ENCODE results near the gene RO60. TPM values are rescaled to one million over a fixed set of nuclear protein-coding genes. Genes with fewer than 3 reads are reported as not detected.
"Not testable (repeated sequence)": the region's sequence is repeated elsewhere in the genome, so short reads cannot be mapped to it uniquely, and the experiment has no call there.

Gene RO60
- polyA plus RNA-seq (ENCODE audit: low read depth in 6 of 6), result 100 to 1,000 TPM in 3 of 6 donors, 10 to 100 TPM in 3; 85.3 to 118 (median 102) TPM

- DNase-seq (peak; percentile 91), ATAC-seq (ENCODE audit: low read depth in 2 of 2) (peak; percentile 93 to 94)
- Mint-ChIP-seq H3K9me3 (no peaks in the 10 kb centered on the region), H3K36me3 (no peaks in the 10 kb centered on the region), H3K4me1 (peaks cover 39 to 44% (median 43%) of the 10 kb centered on the region in 3 donors), H3K4me3 (peak within 1 kb of the TSS; percentile 86 to 100 (median 96)), H3K27ac (peak within 1 kb of the TSS; percentile 95 to 99 (median 98)), H3K27me3 (no peaks in the 10 kb centered on the region)
These were observed at the start of gene RO60, which contains the start of gene UCHL5 for GRCh38 chr1:193059282-193060114. RO60 (plus strand) TSS chr1:193059612; CDS start chr1:193069055, 9,443 bp downstream. UCHL5 (minus strand) TSS chr1:193059360; CDS start chr1:193059260, 100 bp downstream.

GRCh38 chr1:193011406-193011805 is 48.0 kb upstream of the RO60 start:
- DNase-seq (no peak), ATAC-seq (ENCODE audit: low read depth in 2 of 2) (no peak)
- H3K27ac Mint-ChIP-seq, result peak overlapping the region in 1 of 6 donors; percentile 12
- peaks cover 0 to 2% (median 0%) of the 10 kb centered on the region in 7 donors for H3K9me3 Mint-ChIP-seq
- no peaks in the 10 kb centered on the region for H3K4me1 Mint-ChIP-seq
- H3K4me3 Mint-ChIP-seq, result no peak overlapping the region
- no peaks in the 10 kb centered on the region for H3K27me3 Mint-ChIP-seq
- no peaks in the 10 kb centered on the region for H3K36me3 Mint-ChIP-seq

- H3K9me3 Mint-ChIP-seq, result no peaks in the 10 kb centered on the region
- no peaks in the 10 kb centered on the region for H3K4me1 Mint-ChIP-seq
- H3K27ac Mint-ChIP-seq, result no peak overlapping the region
- DNase-seq (no peak), ATAC-seq (ENCODE audit: low read depth in 2 of 2) (no peak)
- no peaks in the 10 kb centered on the region for H3K27me3 Mint-ChIP-seq
- no peaks in the 10 kb centered on the region for H3K36me3 Mint-ChIP-seq
- no peak overlapping the region for H3K4me3 Mint-ChIP-seq
These were observed 46.4 kb upstream of the RO60 start for GRCh38 chr1:193013005-193013404.

GRCh38 chr1:193013707-193014106 is 45.7 kb upstream of the RO60 start:
- no peak for ATAC-seq (ENCODE audit: low read depth in 2 of 2)
- Mint-ChIP-seq H3K36me3 (no peaks in the 10 kb centered on the region), H3K4me3 (no peak overlapping the region)

GRCh38 chr1:193014400-193014799 is 45.0 kb upstream of the RO60 start:
- no peaks in the 10 kb centered on the region for H3K36me3 Mint-ChIP-seq
- H3K27me3 Mint-ChIP-seq, result no peaks in the 10 kb centered on the region
- ATAC-seq (ENCODE audit: low read depth in 2 of 2) (no peak), DNase-seq (no peak)
- H3K4me1 Mint-ChIP-seq, result no peaks in the 10 kb centered on the region
- H3K9me3 Mint-ChIP-seq, result no peaks in the 10 kb centered on the region
- H3K27ac Mint-ChIP-seq, result peak overlapping the region in 1 of 6 donors; percentile 58
- no peak overlapping the region for H3K4me3 Mint-ChIP-seq

More at GRCh38 chr1:193013707-193014106, 45.7 kb upstream of the RO60 start:
- DNase-seq, result no peak
- Mint-ChIP-seq H3K9me3 (no peaks in the 10 kb centered on the region), H3K27ac (no peak overlapping the region), H3K4me1 (no peaks in the 10 kb centered on the region), H3K27me3 (no peaks in the 10 kb centered on the region)

- no peak overlapping the region for H3K27ac Mint-ChIP-seq
- no peaks in the 10 kb centered on the region for H3K9me3 Mint-ChIP-seq
- no peaks in the 10 kb centered on the region for H3K27me3 Mint-ChIP-seq
- DNase-seq, result no peak
- H3K4me1 Mint-ChIP-seq, result no peaks in the 10 kb centered on the region
- no peak for ATAC-seq (ENCODE audit: low read depth in 2 of 2)
- no peaks in the 10 kb centered on the region for H3K36me3 Mint-ChIP-seq
- no peak overlapping the region for H3K4me3 Mint-ChIP-seq
These were observed 42.6 kb upstream of the RO60 start for GRCh38 chr1:193016788-193017187.

- no peak for ATAC-seq (ENCODE audit: low read depth in 2 of 2)
These were observed 39.9 kb upstream of the RO60 start for GRCh38 chr1:193019442-193020026.

GRCh38 chr1:193025218-193025617 is 34.2 kb upstream of the RO60 start:
- Mint-ChIP-seq H3K36me3 (peaks cover 0 to 9% of the 10 kb centered on the region in 2 donors), H3K27ac (no peak overlapping the region), H3K27me3 (no peaks in the 10 kb centered on the region), H3K4me1 (no peaks in the 10 kb centered on the region), H3K9me3 (no peaks in the 10 kb centered on the region), H3K4me3 (no peak overlapping the region)
- DNase-seq, result no peak
- no peak for ATAC-seq (ENCODE audit: low read depth in 2 of 2)

More at GRCh38 chr1:193019442-193020026, 39.9 kb upstream of the RO60 start:
- Mint-ChIP-seq H3K27me3 (no peaks in the 10 kb centered on the region), H3K4me1 (no peaks in the 10 kb centered on the region), H3K27ac (no peak overlapping the region), H3K4me3 (no peak overlapping the region), H3K9me3 (no peaks in the 10 kb centered on the region), H3K36me3 (no peaks in the 10 kb centered on the region)
- peak; percentile 38 for DNase-seq

GRCh38 chr1:193030280-193030679 is 29.1 kb upstream of the RO60 start:
- no peaks in the 10 kb centered on the region for H3K9me3 Mint-ChIP-seq

GRCh38 chr1:193031431-193031830 is 28.0 kb upstream of the RO60 start:
- H3K4me3 Mint-ChIP-seq, result no peak overlapping the region
- no peak overlapping the region for H3K27ac Mint-ChIP-seq
- no peaks in the 10 kb centered on the region for H3K9me3 Mint-ChIP-seq
- DNase-seq, result no peak
- H3K4me1 Mint-ChIP-seq, result peaks cover under 1 to 11% (median 7%) of the 10 kb centered on the region in 3 donors
- H3K27me3 Mint-ChIP-seq, result no peaks in the 10 kb centered on the region
- peaks cover 0 to 13% of the 10 kb centered on the region in 2 donors for H3K36me3 Mint-ChIP-seq
- ATAC-seq (ENCODE audit: low read depth in 2 of 2), result no peak

More at GRCh38 chr1:193030280-193030679, 29.1 kb upstream of the RO60 start:
- Mint-ChIP-seq H3K4me1 (peaks cover 0 to 7% (median 0%) of the 10 kb centered on the region in 3 donors), H3K27ac (no peak overlapping the region), H3K4me3 (no peak overlapping the region), H3K27me3 (no peaks in the 10 kb centered on the region), H3K36me3 (peaks cover 0 to 17% of the 10 kb centered on the region in 2 donors)
- DNase-seq, result no peak
- ATAC-seq (ENCODE audit: low read depth in 2 of 2), result no peak

GRCh38 chr1:193032643-193033427 is 26.6 kb upstream of the RO60 start:
- H3K4me1 Mint-ChIP-seq, result peaks cover 2 to 24% (median 16%) of the 10 kb centered on the region in 3 donors
- H3K36me3 Mint-ChIP-seq, result peaks cover 0 to 13% of the 10 kb centered on the region in 2 donors
- ATAC-seq (ENCODE audit: low read depth in 2 of 2); H3K27me3 Mint-ChIP-seq; H3K4me3 Mint-ChIP-seq; DNase-seq; H3K9me3 Mint-ChIP-seq: not testable (repeated sequence)
- H3K27ac Mint-ChIP-seq, result peak overlapping the region in 1 of 6 donors; percentile 37

GRCh38 chr1:193033610-193034009 is 25.8 kb upstream of the RO60 start:
- H3K4me1 Mint-ChIP-seq, result peaks cover 2 to 24% (median 16%) of the 10 kb centered on the region in 3 donors
- H3K27me3 Mint-ChIP-seq, result no peaks in the 10 kb centered on the region
- peaks cover 0 to 13% of the 10 kb centered on the region in 2 donors for H3K36me3 Mint-ChIP-seq
- ATAC-seq (ENCODE audit: low read depth in 2 of 2), result no peak
- DNase-seq, result no peak
- no peaks in the 10 kb centered on the region for H3K9me3 Mint-ChIP-seq
- H3K27ac Mint-ChIP-seq, result no peak overlapping the region
- H3K4me3 Mint-ChIP-seq, result no peak overlapping the region

GRCh38 chr1:193036337-193037047 is 22.9 kb upstream of the RO60 start:
- ATAC-seq (ENCODE audit: low read depth in 2 of 2), result no peak
- DNase-seq, result no peak
- H3K36me3 Mint-ChIP-seq, result peaks cover 0 to 13% of the 10 kb centered on the region in 2 donors
- H3K27me3 Mint-ChIP-seq, result no peaks in the 10 kb centered on the region
- peaks cover 2 to 34% (median 18%) of the 10 kb centered on the region in 3 donors for H3K4me1 Mint-ChIP-seq
- H3K27ac Mint-ChIP-seq, result peak overlapping the region in 1 of 6 donors; percentile 44
- H3K4me3 Mint-ChIP-seq, result no peak overlapping the region
- H3K9me3 Mint-ChIP-seq, result no peaks in the 10 kb centered on the region

Data from naive B cell (primary cell).